ENCODE data around the gene FCRL5.
"Not testable (repeated sequence)": the region's sequence is repeated elsewhere in the genome, so short reads cannot be mapped to it uniquely, and the experiment has no call there.

Gene FCRL5

GRCh38 chr1:157494093-157494492 lies 58.2 kb downstream of the FCRL5 start:
- TF ChIP-seq CTCF (conservative IDR thresholded peaks at IDR 0.05; ENCODE audit: control insufficient read depth, insufficient read depth, low read depth, low read length) = no peak
- H3K4me3 ChIP-seq (ENCODE audit: control insufficient read depth, low read depth, low read length) = no peak overlapping the region
- DNase-seq (ENCODE audit: low read depth) = no peak

GRCh38 chr1:157490467-157491165 lies 61.7 kb downstream of the FCRL5 start:
- peak; percentile 65 for TF ChIP-seq CTCF (conservative IDR thresholded peaks at IDR 0.05; ENCODE audit: control insufficient read depth, insufficient read depth, low read depth, low read length)
- DNase-seq (ENCODE audit: low read depth) = peak; percentile 50
- no peak overlapping the region for H3K4me3 ChIP-seq (ENCODE audit: control insufficient read depth, low read depth, low read length)

- DNase-seq (ENCODE audit: low read depth) = no peak
- no peak overlapping the region for H3K4me3 ChIP-seq (ENCODE audit: control insufficient read depth, low read depth, low read length)
- TF ChIP-seq CTCF (conservative IDR thresholded peaks at IDR 0.05; ENCODE audit: control insufficient read depth, insufficient read depth, low read depth, low read length) = no peak
Observed at GRCh38 chr1:157488156-157488555, 64.2 kb downstream of the FCRL5 start.

- no peak overlapping the region for H3K4me3 ChIP-seq (ENCODE audit: control insufficient read depth, low read depth, low read length)
- DNase-seq (ENCODE audit: low read depth) = no peak
- TF ChIP-seq CTCF (conservative IDR thresholded peaks at IDR 0.05; ENCODE audit: control insufficient read depth, insufficient read depth, low read depth, low read length) = no peak
Observed at GRCh38 chr1:157487504-157487903, 64.8 kb downstream of the FCRL5 start.

GRCh38 chr1:157487096-157487495 lies 65.2 kb downstream of the FCRL5 start:
- no peak for TF ChIP-seq CTCF (conservative IDR thresholded peaks at IDR 0.05; ENCODE audit: control insufficient read depth, insufficient read depth, low read depth, low read length)
- DNase-seq (ENCODE audit: low read depth) = no peak
- H3K4me3 ChIP-seq (ENCODE audit: control insufficient read depth, low read depth, low read length) = no peak overlapping the region

- not testable (repeated sequence) for H3K4me3 ChIP-seq (ENCODE audit: control insufficient read depth, low read depth, low read length); DNase-seq (ENCODE audit: low read depth)
Observed at GRCh38 chr1:157486400-157486799, 65.9 kb downstream of the FCRL5 start.

- no peak for DNase-seq (ENCODE audit: low read depth)
- TF ChIP-seq CTCF (conservative IDR thresholded peaks at IDR 0.05; ENCODE audit: control insufficient read depth, insufficient read depth, low read depth, low read length) = no peak
- H3K4me3 ChIP-seq (ENCODE audit: control insufficient read depth, low read depth, low read length) = no peak overlapping the region
Observed at GRCh38 chr1:157485793-157486192, 66.5 kb downstream of the FCRL5 start.
